Measurements from ENCODE around the gene FAF1.

GRCh38 chr1:50661626-50662025 is 298.4 kb downstream of the FAF1 start:
- TF ChIP-seq MAX (IDR thresholded peaks at IDR 0.05), result no peak
- no peak for TF ChIP-seq CTCF (IDR thresholded peaks at IDR 0.05; ENCODE audit: low read depth, low read length, missing input control)
- no peak for TF ChIP-seq HNF4A (conservative IDR thresholded peaks at IDR 0.05)
- no peak for TF ChIP-seq TAF1 (conservative IDR thresholded peaks at IDR 0.05)
- no peak for TF ChIP-seq SP1 (IDR thresholded peaks at IDR 0.05)

All from liver (tissue), 3 donors.